Heart left ventricle (tissue), 16 donors: Measurements from ENCODE around the gene AIF1. TPM values are rescaled to one million over a fixed set of nuclear protein-coding genes. Genes with fewer than 3 reads are reported as not detected.
A peak's percentile ranks its signal among the peaks of the same experiment; 100 is the strongest.

Experiments used
- ATAC-seq, 4 donors: fragments of 200-7000 bp; cut with Tn5 transposase; one replicate each; pipeline ENCODE4 v1.9.1; 2020 to 2022; ENCODE audit warnings: moderate library complexity in 4 of 4, mild to moderate bottlenecking in 3 of 4, moderate number of reproducible peaks in 1 of 4
- DNase-seq, 5 donors: peaks; one replicate each; pipeline ENCODE4 v3.0.0-alpha.2; 2020
- H3K27ac ChIP-seq, 12 donors: fragments of 200-600 bp; sonication (generic) in 4 of 12; one replicate each; pipeline versions ENCODE4 v1.5.0 to v1.8.0; 2016 to 2022; ENCODE audit warnings: mild to moderate bottlenecking in 2 of 12
- H3K27me3 ChIP-seq, 9 donors: fragments of 200-600 bp; sonication (generic) in 2 of 9; one replicate each; pipeline versions ENCODE4 v1.5.1 to v1.8.0; 2016 to 2022; ENCODE audit warnings: mild to moderate bottlenecking in 3 of 9
- H3K36me3 ChIP-seq, 9 donors: fragments of 200-600 bp; sonication (generic) in 2 of 9; one replicate each; pipeline versions ENCODE4 v1.5.0 to v1.8.0; 2018 to 2022; ENCODE audit warnings: mild to moderate bottlenecking in 2 of 9
- H3K4me1 ChIP-seq, 12 donors: fragments of 200-600 bp; sonication (generic) in 4 of 12; one replicate each; pipeline versions ENCODE4 v1.5.0 to v1.8.0; 2016 to 2022; ENCODE audit warnings: mild to moderate bottlenecking in 3 of 12
- H3K4me3 ChIP-seq, 12 donors: fragments of 200-600 bp; sonication (generic) in 4 of 12; one replicate each; pipeline versions ENCODE4 v1.5.0 to v1.8.0; 2017 to 2022; ENCODE audit warnings: mild to moderate bottlenecking in 9 of 12, moderate library complexity in 4 of 12
- H3K9me3 ChIP-seq, 12 donors: fragments of 200-600 bp; sonication (generic) in 4 of 12; one replicate each; pipeline versions ENCODE4 v1.5.0 to v1.8.0; 2016 to 2022; ENCODE audit warnings: mild to moderate bottlenecking in 1 of 12
- POLR2A ChIP-seq, 2 donors: fragments of 450-650 bp; IDR thresholded peaks; one replicate each; pipeline ENCODE4 v1.6.1; 2017; ENCODE audit warnings: antibody characterized with exemption in 2 of 2, mild to moderate bottlenecking in 2 of 2, moderate library complexity in 2 of 2
- WGBS, 4 donors: extraction: QIAGEN DNeasy Blood & Tissue Kit in 2 of 4; methylation state at CpG; one replicate each; pipeline versions ENCODE4 v1.1.5 to v1.1.7; 2013 to 2018; 5-methylcytosine and 5-hydroxymethylcytosine counted together
- intact Hi-C, 10 donors: fragments of 100-400 bp; cut with DNase I; formaldehyde crosslinking; loops; one replicate each; pipeline versions ENCODE4 v1.11.1 to v1.14.2; 2022
- polyA plus RNA-seq, 2 donors: library from polyadenylated mRNA; stranded (reverse); fragments of 200-250 nt; gene quantifications; one replicate each; pipeline ENCODE4 v1.2.3, GENCODE V29; 2013
- total RNA-seq, 9 donors: library from RNA; depleted of rRNA in 2 of 9; stranded (reverse); fragments of >200 nt in 2 of 9; fragmentation: NEBNext Ultra II Directional in 3 of 9; extraction: Animal tissue kit (Norgen Biotek cat#: 25700) in 3 of 9; gene quantifications; one replicate each; pipeline versions ENCODE4 v1.1.0 to v1.2.4, GENCODE V29; 2016 to 2023
- TF ChIP-seq, protein P1 (sequence below), 12 donors: fragments of 200-600 bp; sonication (generic) in 4 of 12; IDR thresholded peaks; one replicate each; pipeline versions ENCODE4 v1.5.0 to v1.8.0; 2018 to 2022; ENCODE audit warnings: antibody characterized with exemption in 12 of 12, mild to moderate bottlenecking in 5 of 12
- donor health status: ischemic (EF 13 %, LVEDD 7.1; RV severe dilation, severe dysfunction).
- donor health status: healthy with polysubstance abuse.
- donor health status: DM: no; HTN: yes; CAD: no.
- donor health status: DM: no; HTN: no; CAD: no.
- donor health status: ischemic (EF 25% LVEDD 6.9; RV normal size, moderate dysfunction).
- donor health status: ischemic (EF 25% LVEDD 5.7; RV mildly dilated, moderate dysfunction).
- donor health status: healthy.
- donor health status: DM: yes; HTN: yes; CAD: no.
- donor health status: ischemic (EF 35%, LVEDD 5.7; RV mildly dilated, moderate dysfunction).
- donor health status: nonischemic (EF 11% LVEDD 7.7; RV severe dilation, severe dysfunction).
- donor health status: DM: yes; HTN: yes; CAD: no.
- donor health status: PGD.
- donor health status: ischemic (EF 29% LVEDD 5.4; RV normal size, mild dysfunction).
- donor health status: nonischemic (EF 23%, LVEDD 6.1; RV moderate dilation, normal function).

Gene AIF1
- total and polyA plus RNA-seq, 11 donors: 5.7 to 120 (median 9.5) TPM

DNA sequence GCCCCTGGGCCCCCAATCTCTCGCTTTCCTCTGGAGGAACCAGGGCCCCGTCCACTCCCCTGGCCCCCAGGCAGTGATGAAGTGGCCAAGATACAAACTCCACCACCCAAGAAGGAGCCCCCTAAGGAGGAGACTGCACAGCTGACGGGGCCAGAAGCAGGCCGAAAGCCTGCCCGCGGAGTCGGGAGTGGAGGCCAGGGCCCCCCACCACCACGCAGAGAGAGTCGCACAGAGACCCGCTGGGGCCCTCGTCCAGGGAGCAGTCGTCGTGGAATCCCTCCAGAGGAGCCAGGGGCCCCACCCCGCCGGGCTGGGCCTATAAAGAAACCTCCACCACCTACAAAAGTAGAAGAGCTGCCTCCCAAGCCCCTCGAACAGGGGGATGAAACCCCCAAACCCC is 16.2 kb downstream of the AIF1 start:
- H3K36me3 ChIP-seq: peaks cover 7 to 100% (median 100%) of the 10 kb centered on the region in 9 donors
- H3K4me1 ChIP-seq: peaks cover 0 to 4% (median 0%) of the 10 kb centered on the region in 12 donors
- H3K9me3 ChIP-seq: no peaks in the 10 kb centered on the region
- TF ChIP-seq, protein P1, sequence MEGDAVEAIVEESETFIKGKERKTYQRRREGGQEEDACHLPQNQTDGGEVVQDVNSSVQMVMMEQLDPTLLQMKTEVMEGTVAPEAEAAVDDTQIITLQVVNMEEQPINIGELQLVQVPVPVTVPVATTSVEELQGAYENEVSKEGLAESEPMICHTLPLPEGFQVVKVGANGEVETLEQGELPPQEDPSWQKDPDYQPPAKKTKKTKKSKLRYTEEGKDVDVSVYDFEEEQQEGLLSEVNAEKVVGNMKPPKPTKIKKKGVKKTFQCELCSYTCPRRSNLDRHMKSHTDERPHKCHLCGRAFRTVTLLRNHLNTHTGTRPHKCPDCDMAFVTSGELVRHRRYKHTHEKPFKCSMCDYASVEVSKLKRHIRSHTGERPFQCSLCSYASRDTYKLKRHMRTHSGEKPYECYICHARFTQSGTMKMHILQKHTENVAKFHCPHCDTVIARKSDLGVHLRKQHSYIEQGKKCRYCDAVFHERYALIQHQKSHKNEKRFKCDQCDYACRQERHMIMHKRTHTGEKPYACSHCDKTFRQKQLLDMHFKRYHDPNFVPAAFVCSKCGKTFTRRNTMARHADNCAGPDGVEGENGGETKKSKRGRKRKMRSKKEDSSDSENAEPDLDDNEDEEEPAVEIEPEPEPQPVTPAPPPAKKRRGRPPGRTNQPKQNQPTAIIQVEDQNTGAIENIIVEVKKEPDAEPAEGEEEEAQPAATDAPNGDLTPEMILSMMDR (IDR thresholded peaks at IDR 0.05): no peak
- TF ChIP-seq POLR2A (IDR thresholded peaks at IDR 0.05): no peak
- WGBS, 4 donors: 81 to 89% (median 86%) methylated on average over 15 to 16 of the region's 16 CpGs
- intact Hi-C loops: no loop called here
- no peak overlapping the region for H3K4me3 ChIP-seq
- no peaks in the 10 kb centered on the region for H3K27me3 ChIP-seq
- ATAC-seq (peak in 2 of 4 donors; percentile 7 to 11), DNase-seq (no peak)
- H3K27ac ChIP-seq: no peak overlapping the region

DNA sequence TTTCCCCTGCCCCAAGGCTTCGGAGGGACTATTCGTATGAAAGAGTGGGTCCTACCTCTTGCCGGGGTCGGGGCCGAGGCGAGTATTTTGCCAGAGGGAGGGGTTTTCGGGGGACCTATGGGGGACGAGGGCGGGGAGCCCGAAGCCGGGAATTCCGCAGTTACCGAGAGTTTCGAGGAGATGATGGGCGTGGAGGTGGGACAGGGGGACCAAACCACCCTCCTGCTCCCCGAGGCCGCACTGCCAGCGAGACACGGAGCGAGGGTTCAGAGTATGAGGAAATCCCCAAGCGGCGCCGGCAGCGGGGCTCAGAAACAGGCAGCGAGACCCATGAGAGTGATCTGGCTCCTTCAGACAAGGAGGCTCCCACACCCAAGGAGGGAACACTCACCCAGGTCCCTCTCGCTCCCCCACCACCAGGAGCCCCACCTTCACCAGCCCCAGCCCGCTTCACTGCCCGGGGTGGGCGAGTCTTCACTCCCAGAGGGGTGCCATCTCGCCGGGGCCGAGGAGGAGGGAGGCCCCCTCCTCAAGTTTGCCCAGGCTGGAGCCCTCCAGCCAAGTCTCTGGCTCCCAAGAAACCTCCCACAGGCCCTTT is 16.7 kb downstream of the AIF1 start:
- peaks cover 5 to 100% (median 100%) of the 10 kb centered on the region in 9 donors for H3K36me3 ChIP-seq
- ATAC-seq (peak in 3 of 4 donors; percentile 10 to 20 (median 18)), DNase-seq (no peak)
- intact Hi-C loops: no loop called here
- H3K4me1 ChIP-seq: peaks cover 0 to 4% (median 0%) of the 10 kb centered on the region in 12 donors
- no peak overlapping the region for H3K4me3 ChIP-seq
- H3K27me3 ChIP-seq: no peaks in the 10 kb centered on the region
- H3K27ac ChIP-seq: no peak overlapping the region
- no peaks in the 10 kb centered on the region for H3K9me3 ChIP-seq
- TF ChIP-seq POLR2A (IDR thresholded peaks at IDR 0.05): no peak
- TF ChIP-seq, protein P1 (IDR thresholded peaks at IDR 0.05): no peak
- 88 to 91% (median 90%) methylated on average over 27 to 32 of the region's 32 CpGs for WGBS, 4 donors

- intact Hi-C loops: no loop called here
- DNase-seq: no peak
- TF ChIP-seq, protein P1 (IDR thresholded peaks at IDR 0.05): no peak
- TF ChIP-seq POLR2A (IDR thresholded peaks at IDR 0.05): no peak
- Histone ChIP-seq H3K27ac (peak overlapping the region in 1 of 12 donors; percentile 11), H3K4me3 (no peak overlapping the region), H3K27me3 (no peaks in the 10 kb centered on the region), H3K36me3 (peaks cover 2 to 100% (median 100%) of the 10 kb centered on the region in 9 donors), H3K4me1 (peaks cover 0 to 4% (median 0%) of the 10 kb centered on the region in 12 donors), H3K9me3 (no peaks in the 10 kb centered on the region)
- WGBS, 4 donors: 91 to 92% (median 91%) methylated on average over 26 of the region's 26 CpGs
- peak in 3 of 4 donors; percentile 2 to 3 (median 3) for ATAC-seq
Measured at GRCh38 chr6:31632279-31632946, 17.4 kb downstream of the AIF1 start.

- H3K4me3 ChIP-seq: no peak overlapping the region
- 80 to 88% (median 84%) methylated on average over 7 of the region's 7 CpGs for WGBS, 4 donors
- intact Hi-C loops: no loop called here
- TF ChIP-seq, protein P1 (IDR thresholded peaks at IDR 0.05): no peak
- TF ChIP-seq POLR2A (IDR thresholded peaks at IDR 0.05): no peak
- peaks cover 2 to 100% (median 100%) of the 10 kb centered on the region in 9 donors for H3K36me3 ChIP-seq
- DNase-seq: no peak
- H3K4me1 ChIP-seq: peaks cover 0 to 4% (median 0%) of the 10 kb centered on the region in 12 donors
- ATAC-seq: no peak
- no peaks in the 10 kb centered on the region for H3K27me3 ChIP-seq
- peak overlapping the region in 1 of 12 donors; percentile 17 for H3K27ac ChIP-seq
- no peaks in the 10 kb centered on the region for H3K9me3 ChIP-seq
Measured at GRCh38 chr6:31633447-31633846, 18.4 kb downstream of the AIF1 start.
